ENCODE results near the gene PHF20.
A peak's percentile ranks its signal among the peaks of the same experiment; 100 is the strongest.
"Not testable (repeated sequence)": the region's sequence is repeated elsewhere in the genome, so short reads cannot be mapped to it uniquely, and the experiment has no call there.

The PHF20 gene

DNA sequence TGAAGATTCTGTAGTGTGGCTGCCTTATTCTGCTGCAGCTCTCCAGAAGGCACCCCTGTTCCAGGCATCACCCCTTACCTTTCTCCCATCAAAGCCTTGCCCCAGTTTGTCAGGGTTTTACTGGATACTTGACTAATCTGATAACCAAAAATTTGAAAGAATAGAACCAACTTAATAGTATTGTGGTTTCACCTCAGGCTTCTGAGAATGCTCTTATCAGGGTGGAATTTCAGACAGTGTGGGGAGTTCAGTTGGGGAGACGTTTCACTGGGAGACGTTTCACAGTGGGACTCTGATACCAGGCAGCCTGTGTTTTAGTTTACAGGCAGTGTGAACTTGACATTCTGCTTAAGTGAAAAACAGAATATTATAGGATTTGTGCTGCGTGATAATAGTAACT, 132.0 kb downstream of the PHF20 start:
- Histone ChIP-seq H3K27ac (no peak overlapping the region), H3K4me3 (no peak overlapping the region)

DNA sequence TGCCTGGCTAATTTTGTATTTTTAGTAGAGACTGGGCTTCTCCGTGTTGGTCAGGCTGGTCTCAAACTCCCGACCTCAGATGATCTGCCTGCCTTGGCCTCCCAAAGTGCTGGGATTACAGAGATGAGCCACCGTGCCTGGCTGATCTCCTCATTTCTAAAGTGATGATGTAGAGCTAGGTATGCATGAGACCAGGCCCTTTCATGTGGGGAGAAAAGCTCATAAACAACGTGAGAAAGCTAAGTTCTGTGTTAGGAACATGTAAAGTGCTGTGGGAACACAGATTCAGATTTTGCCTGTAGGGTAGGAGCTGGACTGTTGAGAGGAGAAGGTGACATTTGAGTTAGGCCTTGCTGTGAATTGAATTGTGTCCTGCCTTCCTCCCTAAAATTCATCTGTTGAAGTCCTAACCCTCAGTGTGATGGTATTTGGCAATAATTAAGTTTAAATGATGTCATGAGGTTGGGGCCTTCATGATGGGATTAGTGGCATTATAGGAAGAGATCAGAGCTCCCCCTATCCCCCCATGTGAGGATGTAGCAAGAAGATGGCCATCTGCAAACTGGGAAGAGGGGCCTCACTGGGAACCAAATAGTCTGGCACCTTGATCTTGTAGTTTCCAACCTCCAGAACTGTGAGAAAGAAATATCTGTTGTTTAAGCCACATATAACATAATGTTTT, 133.3 kb downstream of the PHF20 start:
- Histone ChIP-seq H3K4me3 (no peak overlapping the region), H3K27ac (no peak overlapping the region)

DNA sequence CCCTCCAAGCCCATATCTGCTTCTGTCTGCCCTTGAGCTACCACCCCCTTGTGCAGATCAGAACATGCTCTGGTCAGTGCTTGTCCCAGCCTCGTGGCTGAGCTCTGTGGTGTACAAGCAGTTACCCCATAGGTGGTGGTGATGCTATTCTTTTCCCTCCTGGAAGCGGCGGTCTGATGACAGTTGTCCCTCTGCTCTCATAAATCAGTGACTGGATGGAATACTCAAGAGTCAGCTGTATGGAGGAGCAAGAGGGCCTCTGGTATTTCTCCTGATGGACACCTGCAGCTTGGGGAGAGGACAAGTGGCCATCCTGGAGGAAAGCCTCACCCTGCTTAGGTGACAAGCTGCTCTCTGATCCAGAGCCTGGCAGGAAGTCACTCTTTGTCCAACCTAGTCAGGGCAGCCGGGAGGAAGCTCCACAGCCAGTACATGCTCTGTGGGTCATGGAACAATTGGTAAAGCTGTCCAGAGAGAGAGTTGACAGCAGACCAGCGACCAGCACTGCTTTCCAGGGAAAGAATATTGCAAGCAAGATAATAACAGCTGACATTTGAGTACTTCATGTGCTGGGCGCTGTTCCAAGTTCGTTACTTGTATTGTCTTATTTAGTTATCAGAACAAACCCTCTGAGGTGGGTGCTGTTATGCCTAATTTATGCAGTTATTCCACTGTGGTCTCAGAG, 135.3 kb downstream of the PHF20 start:
- peak overlapping the region in 2 of 21 experiments; percentile 6 to 11 for H3K27ac ChIP-seq
- H3K4me3 ChIP-seq: no peak overlapping the region

DNA sequence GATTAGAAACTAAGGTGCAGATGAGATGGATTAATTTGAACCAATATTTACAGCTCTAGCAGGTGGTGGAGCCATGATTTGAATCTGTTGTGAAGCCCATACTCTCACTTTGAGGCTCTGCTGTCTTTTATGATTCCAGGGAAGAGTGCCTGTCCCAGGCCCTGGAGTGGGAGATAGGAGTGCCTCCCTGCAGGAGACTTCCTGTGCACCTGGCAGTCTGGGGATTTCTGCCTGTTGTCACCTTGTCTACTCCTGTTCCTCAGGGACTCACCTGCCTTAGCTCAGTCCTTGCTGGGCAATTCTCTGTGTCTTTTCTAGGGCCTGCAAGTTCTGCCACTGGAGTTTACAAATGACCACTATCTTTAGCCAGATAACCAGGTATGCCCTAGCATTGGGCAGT, 136.2 kb downstream of the PHF20 start:
- Histone ChIP-seq H3K27ac (no peak overlapping the region), H3K4me3 (no peak overlapping the region)

DNA sequence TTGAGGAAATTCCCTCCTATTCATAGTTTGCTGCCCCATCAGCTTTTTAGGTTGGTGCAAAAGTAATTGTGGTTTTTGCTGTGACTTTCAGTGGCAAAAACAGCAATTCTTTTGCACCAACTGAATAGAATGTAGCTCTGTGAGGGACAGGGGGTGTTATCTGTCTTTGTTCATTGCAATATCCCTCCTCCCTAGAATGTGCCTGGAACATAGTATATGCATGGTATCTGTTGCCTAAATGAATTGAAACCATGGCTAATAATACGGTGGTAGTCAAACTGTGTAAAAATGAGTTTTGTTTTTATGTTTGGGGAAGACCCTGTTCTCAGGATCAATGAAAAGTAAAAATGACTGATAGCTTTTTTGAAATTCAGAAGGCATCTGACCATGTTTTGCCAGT, 137.4 kb downstream of the PHF20 start:
- Histone ChIP-seq H3K4me3 (no peak overlapping the region), H3K27ac (no peak overlapping the region)

DNA sequence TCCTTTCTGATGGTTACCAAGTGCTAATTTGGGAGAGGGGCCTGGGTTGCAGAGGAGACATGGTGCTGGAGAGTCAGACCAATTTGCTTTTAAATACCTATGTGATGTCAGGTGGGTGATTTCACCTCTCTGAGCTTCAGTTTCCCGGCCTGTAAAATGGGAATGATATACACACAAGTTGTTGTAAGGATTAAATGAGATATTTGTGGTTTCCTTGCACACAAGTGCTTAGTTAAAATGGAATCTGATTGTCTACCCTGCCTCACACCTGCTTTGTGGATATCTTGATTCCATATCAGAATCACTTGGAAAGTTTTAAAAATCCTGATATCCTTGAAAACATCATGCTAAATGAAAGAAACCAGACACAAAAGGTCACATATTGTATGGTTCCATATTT, 138.0 kb downstream of the PHF20 start:
- H3K27ac ChIP-seq: no peak overlapping the region
- H3K4me3 ChIP-seq: no peak overlapping the region

DNA sequence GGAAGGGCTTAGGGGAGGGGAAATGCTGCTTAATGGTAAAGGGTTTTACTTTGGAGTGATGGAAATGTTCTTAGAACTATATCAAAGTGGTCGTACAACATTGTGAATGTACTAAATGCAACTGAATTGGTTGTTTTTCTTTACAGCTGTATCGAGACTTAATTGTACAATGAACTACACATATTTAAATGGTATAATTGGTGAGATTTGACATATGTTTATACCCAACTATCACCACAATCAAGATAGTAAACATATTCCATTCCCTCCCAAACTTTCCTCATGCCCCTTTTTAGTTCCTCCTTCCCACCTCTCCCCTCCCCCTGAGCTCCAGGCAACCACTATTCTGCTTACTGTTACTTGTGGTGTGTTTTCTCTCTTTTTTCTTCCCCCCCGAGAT, 138.4 kb downstream of the PHF20 start:
- Histone ChIP-seq H3K4me3 (no peak overlapping the region), H3K27ac (no peak overlapping the region)

DNA sequence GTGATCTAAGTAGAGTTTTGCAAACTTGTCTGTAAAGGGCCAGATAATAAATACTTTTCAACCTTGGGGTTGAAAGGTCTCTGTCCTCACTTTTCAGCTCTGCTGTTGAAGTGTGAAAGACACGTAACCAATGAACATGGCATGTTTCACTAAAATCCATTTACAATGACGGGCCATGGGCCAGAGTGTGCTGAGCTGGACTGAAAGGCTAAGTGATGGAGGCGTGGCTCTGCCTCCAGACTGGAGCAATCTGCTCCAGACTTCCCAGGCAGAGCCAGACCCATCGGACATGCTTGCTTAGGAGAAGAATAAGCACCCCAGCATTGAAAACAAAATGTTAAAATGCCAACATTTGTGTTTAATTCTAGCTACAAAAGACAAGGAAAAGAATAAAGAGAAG, 141.1 kb downstream of the PHF20 start:
- no peak overlapping the region for H3K27ac ChIP-seq

DNA sequence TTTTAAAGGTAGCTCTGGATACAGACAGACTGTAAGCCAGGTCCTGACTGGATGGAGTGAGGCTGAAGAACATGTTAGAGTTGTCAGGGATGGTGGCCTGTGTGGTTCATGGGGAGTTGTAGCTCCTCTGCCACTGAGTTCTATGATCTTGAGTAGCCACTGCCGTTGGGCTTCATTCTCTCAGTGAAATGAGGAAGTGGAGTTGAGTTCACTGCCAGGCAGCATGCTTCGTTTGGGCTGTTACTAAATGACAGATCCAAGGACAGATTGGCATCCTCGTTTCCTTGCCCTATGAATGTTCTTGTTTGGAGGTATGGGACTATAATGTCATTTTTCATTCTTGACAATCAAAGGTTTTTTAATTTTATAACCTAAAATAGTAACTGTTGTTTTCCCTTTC, 145.3 kb downstream of the PHF20 start:
- H3K27ac ChIP-seq: no peak overlapping the region
- H3K4me3 ChIP-seq: no peak overlapping the region

More for the DNA sequence above, 141.1 kb downstream of the PHF20 start:
- H3K4me3 ChIP-seq: no peak overlapping the region

DNA sequence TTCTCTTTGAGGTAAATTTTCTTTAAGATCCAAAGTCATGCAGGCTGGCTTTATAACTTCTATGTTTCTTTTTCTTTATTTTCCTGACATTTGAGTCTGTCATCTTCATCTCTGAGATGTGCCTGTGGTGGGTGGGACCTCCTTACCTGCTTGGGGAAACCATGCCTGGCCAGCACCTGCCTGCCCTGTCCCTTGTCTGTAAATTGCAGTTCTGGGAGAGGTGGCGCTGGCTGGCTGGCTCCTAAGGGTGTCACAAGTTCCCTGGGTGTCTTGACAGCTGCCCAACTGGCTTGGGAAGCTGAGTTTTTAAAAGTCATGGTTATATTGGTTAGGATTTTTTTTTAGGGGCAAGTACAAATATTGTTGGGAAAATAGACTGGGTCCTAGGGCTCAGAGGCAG, 146.2 kb downstream of the PHF20 start:
- H3K27ac ChIP-seq: no peak overlapping the region
- H3K4me3 ChIP-seq: no peak overlapping the region

DNA sequence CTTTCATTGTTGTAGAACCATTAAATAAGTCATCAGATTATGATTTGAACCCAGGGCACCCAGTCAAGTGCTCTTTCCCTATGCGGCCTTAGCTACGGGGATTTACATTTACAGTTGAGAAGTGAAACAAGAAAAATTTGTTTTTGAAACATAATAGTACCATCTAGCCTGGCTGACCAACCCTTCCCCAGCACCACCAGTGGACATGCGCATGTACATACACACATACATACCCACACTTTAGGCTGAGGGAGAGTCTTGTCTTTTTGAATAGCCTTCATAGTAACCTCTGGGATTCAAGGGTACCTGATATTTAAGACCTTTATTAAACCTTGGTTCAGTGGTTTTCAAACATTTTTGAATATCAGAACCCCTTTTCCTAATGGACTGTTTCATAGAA, 148.7 kb downstream of the PHF20 start:
- Histone ChIP-seq H3K27ac (no peak overlapping the region), H3K4me3 (no peak overlapping the region)

DNA sequence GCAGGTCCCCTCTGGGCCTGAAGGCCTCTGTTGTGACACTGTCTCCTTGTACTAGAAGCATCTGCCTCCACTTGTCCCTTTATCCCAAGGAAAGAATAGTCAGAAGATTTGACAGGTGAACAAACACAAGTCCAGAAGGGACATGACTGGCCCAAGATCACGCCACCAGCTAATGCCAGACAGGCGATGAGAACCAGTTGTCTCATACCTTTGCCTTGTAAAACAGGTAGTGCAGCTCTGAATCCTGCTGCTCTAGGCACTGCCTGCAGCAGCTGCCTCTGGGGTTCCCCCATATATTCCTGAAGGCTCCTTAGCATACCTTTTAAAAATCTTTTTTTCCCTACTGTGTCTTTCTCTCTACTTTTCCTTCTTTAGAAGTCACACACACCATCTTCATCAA, 157.5 kb downstream of the PHF20 start:
- no peak overlapping the region for H3K4me3 ChIP-seq
- H3K27ac ChIP-seq: no peak overlapping the region

DNA sequence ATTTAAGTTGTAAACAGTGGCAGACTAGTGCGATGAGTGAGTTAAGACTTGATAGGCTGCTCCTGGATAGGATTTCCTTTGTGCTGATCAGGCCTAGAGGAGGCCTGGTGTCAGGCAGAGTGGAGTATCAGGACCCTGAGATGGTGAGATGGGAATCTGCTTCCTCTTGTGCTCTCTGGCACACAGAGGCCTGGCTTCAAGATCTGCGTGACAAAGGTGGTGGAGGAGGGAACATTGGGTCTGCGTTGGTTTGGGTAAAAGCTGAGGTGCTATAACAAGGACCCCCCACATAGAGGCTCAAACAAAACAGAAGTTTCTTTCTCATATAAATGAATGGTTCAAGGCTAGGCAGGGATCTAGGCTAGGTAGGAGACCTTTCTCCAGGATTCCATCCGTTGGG, 162.2 kb downstream of the PHF20 start:
- Histone ChIP-seq H3K27ac (no peak overlapping the region), H3K4me3 (no peak overlapping the region)

DNA sequence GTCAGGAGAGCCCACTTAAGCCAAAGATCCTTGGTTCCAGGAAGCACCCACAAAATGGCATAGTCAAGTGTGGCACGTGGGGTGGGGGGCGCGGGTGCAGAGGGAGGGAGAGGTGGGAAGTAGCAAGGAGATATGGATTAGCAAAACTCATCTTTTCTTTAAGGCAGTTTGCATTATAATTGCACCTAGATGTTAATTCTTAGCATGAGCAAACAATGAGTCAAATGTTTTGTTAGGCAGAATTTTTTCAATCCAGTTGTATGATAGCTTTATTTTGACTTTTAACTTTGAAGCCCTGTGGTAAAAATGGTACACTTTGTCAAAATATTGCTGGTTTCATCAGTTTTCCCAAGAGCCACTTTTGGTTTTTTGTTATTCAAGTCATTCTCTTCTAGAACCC, 167.4 kb downstream of the PHF20 start:
- Histone ChIP-seq H3K27ac (no peak overlapping the region), H3K4me3 (no peak overlapping the region)

DNA sequence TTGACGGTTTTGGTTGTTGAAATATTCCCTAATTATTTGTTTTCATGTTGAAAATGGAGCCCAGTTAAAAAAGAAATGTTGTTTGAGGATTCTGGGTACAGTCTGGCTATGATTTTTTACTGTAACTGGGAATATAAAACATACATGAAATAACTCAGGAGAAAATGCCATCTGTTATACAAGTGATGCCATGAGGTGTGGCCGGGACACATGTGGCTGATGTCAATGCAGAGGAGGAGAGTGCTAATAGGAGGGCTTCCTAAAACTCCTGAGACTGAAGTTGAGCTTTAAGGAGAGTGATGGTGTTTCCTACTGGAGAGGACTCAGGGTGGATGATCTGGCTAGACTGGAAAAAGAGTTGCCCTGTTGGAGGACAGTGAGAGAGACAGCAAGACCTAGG, 169.8 kb downstream of the PHF20 start:
- H3K27ac ChIP-seq: no peak overlapping the region
- H3K4me3 ChIP-seq: no peak overlapping the region

DNA sequence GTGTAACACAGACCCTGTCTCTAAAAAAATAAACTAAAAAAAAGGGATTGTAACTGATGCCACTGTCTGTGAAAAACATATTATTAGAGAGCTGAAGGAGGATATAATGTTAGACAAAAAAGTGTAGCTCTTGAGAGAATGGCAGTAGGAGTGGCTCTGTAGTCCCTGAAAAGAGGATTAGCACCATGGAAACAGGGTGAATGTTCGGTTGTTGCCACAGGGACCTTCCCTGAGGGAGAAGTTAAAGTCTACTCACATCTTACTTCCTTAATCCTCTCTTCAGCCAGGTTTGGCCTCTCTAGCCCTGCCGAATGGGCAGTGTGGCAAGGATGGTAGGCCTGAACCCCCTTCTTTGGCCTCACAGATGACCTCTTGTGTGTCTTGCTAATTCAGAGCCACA, 170.4 kb downstream of the PHF20 start:
- Histone ChIP-seq H3K4me3 (no peak overlapping the region), H3K27ac (no peak overlapping the region)

DNA sequence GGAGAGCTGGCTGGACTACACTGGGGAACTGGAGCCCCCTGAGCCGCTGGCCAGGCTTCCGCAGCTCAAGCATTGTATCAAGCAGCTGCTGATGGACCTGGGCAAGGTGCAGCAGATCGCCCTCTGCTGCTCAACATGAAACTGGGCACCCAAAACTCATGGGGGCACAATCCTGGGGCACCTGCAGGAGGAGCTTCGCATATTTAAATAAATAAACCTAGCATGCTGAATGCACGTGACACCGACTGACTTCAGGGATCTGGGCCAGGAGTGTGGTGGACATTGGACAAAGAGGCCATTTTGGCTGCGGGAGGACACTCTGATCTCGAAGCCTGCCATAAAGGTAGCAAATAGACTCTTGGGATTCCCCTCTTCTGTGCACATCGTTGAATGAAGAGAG, 175.7 kb downstream of the PHF20 start:
- no peak overlapping the region for H3K27ac ChIP-seq
- no peak overlapping the region for H3K4me3 ChIP-seq

DNA sequence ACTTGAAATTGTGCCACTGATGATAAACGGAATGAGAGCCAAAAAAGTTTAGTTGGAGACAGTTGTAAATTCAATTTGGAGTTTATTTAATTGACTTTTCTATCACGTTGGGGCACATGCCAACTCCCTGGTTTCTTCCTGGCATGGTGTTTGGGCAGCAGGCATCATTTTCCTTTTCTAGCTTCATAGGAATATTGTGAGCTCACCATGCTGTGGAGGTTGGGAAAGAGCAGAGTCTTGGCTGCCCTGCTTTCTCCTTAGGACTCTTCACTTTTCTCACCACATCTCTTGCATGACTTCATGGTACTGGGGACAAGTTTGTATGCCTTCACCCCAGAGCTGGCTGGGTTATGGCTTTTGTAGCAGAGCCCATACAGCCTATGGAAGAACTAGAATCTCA, 176.1 kb downstream of the PHF20 start:
- Histone ChIP-seq H3K27ac (no peak overlapping the region), H3K4me3 (no peak overlapping the region)

DNA sequence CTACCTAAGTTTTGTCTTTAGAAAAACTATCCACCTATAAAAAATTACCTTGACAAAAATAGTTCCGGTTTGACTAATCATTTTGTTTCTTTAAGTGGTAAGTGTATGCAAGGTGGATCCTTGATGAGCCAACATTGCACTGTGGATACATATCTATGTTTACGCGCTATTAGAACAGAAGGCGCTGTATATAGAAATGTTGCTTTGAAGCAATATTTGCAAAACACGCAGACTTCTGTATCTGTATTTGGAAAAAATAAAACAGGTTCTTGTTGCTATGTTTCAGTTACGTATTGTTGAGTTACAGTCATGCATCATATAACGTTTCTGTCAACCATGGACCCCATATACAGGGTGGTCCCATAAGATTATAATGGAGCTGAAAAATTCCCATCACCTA, 178.3 kb downstream of the PHF20 start:
- Histone ChIP-seq H3K4me3 (no peak overlapping the region), H3K27ac (no peak overlapping the region)

DNA sequence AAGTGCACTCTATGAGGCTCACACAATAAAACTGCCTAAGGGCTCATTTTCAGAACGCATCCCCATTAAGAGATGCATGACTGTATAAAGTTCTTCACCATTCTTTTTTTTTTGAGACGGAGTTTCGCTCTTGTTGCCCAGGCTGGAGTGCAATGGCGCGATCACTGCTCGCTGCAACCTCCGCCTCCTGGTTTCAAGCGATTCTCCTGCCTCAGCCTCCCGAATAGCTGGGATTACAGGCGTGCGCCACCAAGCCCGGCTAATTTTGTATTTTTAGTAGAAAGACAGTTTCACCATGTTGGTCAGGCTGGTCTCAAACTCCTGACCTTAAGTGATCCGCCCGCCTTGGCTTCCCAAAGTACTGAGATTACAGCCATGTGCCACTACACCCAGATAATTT, 180.3 kb downstream of the PHF20 start:
- peak overlapping the region in 2 of 21 experiments; percentile 99 to 100 for H3K27ac ChIP-seq
- not testable (repeated sequence) for H3K4me3 ChIP-seq

DNA sequence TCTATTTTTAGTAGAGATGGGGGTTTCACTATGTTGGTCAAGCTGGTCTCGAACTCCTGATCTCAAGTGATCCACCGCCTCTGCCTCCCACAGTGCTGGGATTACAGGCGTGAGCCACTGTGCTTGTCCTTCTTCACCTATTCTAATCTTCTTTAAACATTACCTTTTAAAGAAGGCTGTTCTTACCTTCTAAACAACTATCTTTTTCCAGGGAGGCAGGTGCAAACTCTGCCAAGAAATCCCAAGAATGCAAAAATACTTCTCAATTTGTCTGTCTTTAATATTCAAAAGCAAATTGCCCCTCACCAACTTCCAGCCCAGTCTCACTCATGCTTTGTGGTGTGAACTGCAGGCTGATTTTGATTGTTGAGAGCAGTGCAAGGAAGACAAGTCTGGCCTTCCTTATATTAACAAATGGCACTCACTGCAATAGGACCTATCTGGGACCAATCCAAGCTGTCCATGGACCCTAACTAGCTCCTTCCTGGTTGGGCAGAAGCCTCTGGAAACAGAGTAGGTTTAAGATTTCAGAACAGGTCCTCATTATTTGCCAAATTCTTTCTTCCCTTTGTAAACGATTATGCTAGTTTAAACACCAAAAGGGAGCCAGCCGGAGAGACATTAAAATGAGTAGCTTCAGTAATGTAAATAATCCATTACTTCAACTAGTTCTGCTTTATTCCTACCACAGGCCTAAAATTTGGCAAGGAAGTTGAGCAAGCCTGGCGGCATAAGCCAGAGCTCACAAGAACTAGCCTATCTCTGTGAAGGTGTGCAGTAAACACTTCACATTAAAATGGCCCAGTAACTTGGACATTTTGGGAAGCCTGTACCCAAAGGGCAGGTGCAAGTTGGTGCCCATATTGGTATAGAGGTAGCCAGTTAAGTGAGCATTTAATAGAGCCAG, 180.9 kb downstream of the PHF20 start:
- Histone ChIP-seq H3K4me3 (peak overlapping the region; percentile 69 to 95 (median 90)), H3K27ac (peak overlapping the region in 19 of 21 experiments; percentile 93 to 100 (median 98))
